Activated CD8-positive, alpha-beta memory T cell treated with anti-CD3 and anti-CD28 coated beads, Interleukin-2, amount 50 U/mL, for 48 hours (primary cell): ENCODE data around the gene CNPY1.

ENCODE experiments used
- DNase-seq: peaks from one replicate; pipeline ENCODE4 v3.0.0-alpha.2; 2020

The CNPY1 gene

DNA sequence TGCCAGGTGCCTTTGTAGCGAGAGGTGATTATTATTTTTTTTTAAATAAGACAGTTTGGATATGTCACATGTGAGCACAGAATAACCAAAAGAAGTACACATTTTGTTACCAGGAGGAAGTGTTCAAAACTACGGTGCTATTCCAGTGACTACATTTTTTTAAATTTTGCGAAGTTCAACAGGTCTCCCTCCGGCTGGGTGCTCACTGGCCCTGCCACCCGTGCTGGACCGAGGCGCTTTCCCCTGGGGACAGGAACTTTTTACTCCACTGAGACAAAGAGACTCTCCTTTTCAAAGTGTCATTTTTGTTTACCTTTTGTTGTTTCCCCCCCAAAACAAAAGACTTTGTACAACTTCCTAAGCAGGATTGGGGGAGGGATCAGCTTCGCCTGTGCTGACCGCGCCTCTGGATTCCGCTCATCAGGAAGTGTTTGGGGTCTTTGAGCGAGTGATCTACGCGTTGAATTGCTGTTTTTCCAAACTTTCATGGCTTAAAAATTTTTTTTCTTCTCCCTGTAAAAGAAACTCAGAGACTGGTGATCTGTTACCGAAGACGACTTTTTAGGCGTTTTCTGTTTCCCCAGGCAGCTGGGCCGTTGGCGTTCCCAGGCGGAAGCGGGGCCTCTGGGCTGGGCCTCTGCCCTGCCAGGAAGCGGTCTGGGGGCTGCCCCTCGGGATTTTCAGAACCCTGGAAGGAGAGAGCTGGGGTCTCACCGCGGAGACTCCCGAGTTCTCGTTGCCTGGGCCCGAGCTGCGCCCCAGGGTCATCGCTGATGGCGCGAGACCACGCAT is 81.2 kb downstream of the CNPY1 start:
- DNase-seq: no peak

GRCh38 chr7:155464183-155464582 is 82.2 kb downstream of the CNPY1 start:
- DNase-seq: no peak

DNA sequence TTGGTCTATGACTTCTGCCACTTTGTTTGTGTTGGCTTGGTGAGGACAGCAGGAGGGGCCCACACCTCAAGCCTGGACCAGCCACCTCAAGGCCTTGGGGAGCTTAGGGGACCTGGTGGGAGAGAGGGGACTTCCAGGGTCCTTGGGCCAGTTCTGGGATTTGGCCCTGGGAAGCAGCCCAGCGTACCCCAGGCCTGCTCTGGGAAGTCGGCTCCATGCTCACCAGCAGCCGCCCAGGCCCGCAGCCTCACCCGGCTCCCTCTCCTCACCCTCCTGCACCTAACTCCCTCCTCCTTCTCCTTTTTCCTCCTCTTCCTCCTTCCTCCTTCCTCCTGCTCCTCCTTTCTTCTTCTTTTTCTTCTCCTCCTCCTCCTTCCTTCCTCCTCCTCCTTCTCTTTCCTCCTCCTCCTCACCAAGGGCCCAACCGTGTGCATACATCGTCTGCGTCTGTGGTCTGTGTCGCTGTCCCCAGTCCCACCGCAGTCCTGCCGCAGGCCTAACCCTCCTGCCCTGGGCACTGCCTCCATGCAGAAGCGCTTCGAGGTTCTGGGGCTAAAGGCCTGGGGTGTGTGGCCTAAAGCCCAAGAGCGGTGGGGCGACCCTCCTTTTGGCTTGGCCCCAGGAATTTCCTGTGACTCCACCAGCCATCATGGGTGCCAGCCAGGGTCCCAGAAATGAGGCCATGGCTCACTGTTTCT is 83.1 kb downstream of the CNPY1 start:
- DNase-seq: no peak

- DNase-seq: no peak
Measured at GRCh38 chr7:155462163-155462735, 84.1 kb downstream of the CNPY1 start.

GRCh38 chr7:155461631-155462030 is 84.7 kb downstream of the CNPY1 start:
- DNase-seq: no peak

GRCh38 chr7:155460926-155461613 is 85.3 kb downstream of the CNPY1 start:
- no peak for DNase-seq

DNA sequence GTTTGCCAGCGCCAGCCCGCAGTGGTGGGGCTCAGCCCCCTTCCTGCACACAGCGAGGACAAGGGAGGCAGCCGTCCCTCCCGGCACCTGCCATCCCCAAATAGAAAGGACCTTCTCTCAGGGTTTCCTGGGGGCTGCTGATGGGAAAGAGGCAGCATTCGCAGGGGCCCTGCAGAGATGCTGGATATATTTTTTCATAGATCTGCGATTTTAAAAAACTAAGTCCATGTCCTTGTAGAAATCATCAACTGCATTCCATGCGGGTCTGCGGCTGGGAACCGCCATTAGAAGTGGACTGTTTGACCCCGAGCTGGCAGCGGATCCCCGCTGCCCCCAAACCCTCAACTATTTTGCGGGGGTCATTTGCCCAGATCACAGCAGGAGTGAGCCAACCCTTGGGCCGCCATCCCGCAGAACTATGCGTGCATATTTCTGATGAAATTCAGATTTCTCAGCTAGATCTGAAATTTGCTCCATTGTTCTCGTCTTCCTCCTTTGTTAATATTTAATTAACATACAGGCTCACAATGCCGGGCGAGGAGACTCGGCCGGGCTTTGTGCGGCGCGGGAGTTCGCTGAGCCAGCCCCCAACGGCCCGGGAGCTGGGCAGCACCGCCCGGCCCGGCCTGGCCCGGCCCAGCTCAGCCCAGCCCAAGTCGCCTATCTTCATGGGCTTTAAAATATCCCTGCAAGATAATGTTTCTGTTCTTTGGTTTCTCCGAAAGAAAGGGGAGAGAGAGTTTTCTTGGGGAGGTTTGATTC is 86.5 kb downstream of the CNPY1 start:
- no peak for DNase-seq

DNA sequence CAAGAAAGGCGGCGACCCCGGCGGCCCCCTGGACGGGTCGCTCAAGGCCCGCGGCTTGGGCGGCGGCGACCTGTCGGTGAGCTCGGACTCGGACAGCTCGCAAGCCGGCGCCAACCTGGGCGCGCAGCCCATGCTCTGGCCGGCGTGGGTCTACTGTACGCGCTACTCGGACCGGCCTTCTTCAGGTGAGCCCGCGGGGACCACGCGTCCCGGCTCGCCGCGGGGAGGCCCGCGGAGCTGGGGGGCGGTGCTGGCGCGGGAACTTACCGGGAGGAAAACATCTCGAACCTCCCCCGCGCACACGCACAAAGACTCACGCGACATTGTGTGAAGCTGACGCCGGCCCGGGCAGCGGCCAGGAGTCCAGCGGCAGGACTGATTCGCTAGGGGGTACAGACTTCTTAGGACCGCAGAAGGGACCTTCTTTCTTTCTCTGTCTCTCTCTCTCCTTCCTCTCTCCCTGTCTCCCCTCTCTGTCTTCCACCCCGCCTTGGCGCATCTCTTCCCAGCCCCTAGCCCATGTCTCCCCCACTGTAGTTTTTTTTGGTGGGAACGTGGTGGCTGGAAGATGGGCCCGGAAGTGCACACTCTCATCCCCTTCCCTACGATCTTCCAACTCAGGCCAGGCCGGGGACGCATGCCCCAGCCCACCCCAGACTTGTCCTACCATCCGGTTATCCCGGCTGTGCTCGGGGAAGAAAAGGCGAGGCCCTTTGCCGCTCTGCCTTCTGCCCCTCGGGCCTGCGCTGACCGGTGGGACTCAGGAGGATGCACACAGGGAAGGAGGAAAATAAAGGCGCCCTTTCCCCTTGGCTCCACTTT is 87.3 kb downstream of the CNPY1 start:
- no peak for DNase-seq

GRCh38 chr7:155458111-155458877 is 88.1 kb downstream of the CNPY1 start, which contains the start of gene EN2:
Gene EN2 (plus strand): TSS chr7:155458129. CDS start chr7:155458378, 249 bp downstream.
- no peak for DNase-seq

- DNase-seq: peak; percentile 59
Measured at GRCh38 chr7:155457544-155458110, 88.7 kb downstream of the CNPY1 start.

DNA sequence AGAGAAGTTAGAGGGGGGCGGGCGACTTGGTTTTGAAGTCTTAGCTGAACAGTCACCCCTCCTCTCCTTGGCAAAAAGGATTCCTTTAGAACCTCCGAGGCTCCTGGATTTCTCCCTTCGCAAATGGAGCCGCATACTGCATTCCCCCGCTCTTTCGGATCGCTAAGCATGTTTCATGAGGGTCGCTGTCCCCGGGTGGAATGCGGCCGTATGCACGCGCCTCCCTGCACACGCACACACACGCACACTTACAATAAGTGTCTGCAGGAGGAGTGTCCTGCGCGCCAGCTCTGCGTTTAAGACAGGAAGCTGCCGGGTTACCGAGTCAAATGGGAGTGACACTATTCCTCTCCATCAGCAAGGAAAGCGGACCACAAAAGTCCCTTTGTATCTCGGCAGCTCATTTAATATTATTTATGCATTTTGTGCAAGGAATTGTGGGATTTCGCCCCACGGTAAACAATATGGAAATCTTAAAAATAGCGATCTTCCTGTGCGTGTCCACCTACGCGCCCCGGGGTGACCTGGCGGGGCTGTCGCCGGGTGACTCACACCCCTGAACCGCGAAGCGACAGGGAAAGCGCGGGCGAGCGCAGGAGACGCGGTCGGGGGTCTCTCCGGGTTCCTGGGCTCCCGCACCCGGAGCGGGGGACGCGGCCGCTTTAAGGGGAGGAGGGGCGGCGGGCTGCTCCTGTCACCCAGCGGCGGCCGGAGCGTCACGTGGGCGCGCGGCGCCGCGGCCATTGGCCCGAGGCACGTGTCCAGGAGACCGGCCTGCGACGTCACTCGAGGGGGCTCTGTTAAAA is 89.4 kb downstream of the CNPY1 start:
- peak; percentile 64 for DNase-seq

- no peak for DNase-seq
Measured at GRCh38 chr7:155455776-155456737, 90.3 kb downstream of the CNPY1 start.

DNA sequence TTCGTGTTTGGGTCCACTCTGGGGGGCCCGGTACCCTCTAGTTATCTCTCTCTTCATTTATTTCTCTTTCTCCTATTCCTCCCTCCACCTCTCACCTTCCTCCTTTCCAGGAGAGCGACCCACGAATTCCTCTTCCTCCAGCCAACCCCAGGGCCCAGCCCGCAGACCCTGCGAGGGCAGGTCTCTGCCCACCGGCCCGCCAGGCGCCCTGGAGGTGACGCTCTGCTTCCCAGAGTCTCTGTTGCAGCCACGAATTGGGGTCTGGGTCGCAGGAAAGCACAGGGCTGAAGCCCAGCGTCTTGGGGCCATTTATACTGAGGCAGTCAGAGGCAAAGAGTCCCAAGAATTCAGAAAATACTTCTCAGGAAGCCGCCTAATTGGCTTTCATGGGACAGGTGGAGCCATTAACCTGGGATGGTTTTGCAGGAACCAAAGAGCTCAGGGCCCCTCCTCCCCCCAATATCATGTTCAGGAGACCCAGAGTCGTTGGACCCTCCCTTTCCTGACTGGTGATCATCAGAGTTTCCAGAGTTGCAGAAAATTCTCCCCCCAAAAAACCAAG is 91.1 kb downstream of the CNPY1 start:
- DNase-seq: no peak

GRCh38 chr7:155454183-155455112 is 91.9 kb downstream of the CNPY1 start:
- DNase-seq: no peak

DNA sequence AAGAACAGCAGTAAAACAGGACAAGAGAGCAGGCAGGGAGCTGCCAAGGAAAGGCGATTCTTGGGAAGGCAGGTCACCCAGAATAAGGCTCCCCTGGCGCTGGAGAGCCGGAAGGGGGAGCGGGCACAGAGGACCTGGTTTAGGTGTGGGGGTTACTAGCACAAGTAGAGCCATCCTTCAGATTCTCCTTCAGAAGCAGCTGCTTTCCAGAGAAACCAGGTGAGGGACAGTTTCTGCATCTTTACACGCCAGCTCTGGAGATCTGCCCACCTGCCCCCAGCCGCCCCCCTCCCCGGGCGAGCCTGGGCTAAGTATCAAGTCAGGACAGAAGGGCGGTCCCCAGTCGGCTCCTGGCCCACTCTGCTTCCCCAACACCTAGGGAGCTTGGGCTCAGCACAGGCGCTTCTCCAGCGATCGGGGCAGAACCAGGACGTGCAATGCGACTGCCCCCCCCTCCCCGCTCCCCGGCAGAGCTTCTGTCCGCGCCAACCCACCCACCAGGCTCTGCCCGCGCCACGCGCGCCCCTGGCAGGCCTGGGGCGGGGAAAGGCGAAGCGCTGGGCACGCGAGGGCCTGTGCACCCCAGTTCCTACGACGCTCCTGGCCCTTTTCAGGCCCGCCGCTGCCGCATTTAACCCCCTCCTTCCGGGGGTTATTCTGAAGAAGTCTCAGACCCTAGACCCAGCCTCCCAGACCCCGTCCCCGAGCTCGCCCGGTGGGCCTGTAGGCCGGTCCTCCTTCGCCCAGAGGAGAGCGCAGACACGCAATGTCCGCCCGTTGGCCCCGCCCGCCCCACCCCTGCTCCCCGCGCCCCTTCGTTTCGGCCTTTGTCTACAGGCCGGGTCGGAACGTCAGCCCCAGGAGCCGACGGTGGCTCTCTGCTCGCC is 92.8 kb downstream of the CNPY1 start:
- no peak for DNase-seq
